Measurements from ENCODE around the gene CRKL. TPM values are rescaled to one million over a fixed set of nuclear protein-coding genes. Genes with fewer than 3 reads are reported as not detected.
"Not testable (repeated sequence)": the region's sequence is repeated elsewhere in the genome, so short reads cannot be mapped to it uniquely, and the experiment has no call there.

Gene CRKL
- total and polyA plus RNA-seq, 2 experiments from 2014 or later = 42.4 to 80.9 TPM

GRCh38 chr22:20937031-20937793 lies 20.0 kb downstream of the CRKL start:
- H3K27me3 ChIP-seq = no peaks in the 10 kb centered on the region
- H3K4me1 ChIP-seq (ENCODE audit: low read depth) = peaks cover 13% of the 10 kb centered on the region
- no peak for DNase-seq (ENCODE audit: low read depth in 1 of 2, low spot score in 1 of 2)
- no peak overlapping the region for H3K4me3 ChIP-seq
- H3K9me3 ChIP-seq (ENCODE audit: low read depth) = no peaks in the 10 kb centered on the region
- peak overlapping the region; percentile 65 for H3K27ac ChIP-seq
- TF ChIP-seq CTCF (IDR thresholded peaks at IDR 0.05; ENCODE audit: low read depth, low read length) = no peak
- peaks cover 19% of the 10 kb centered on the region for H3K36me3 ChIP-seq

- DNase-seq (ENCODE audit: low read depth in 1 of 2, low spot score in 1 of 2) = no peak
- no peak overlapping the region for H3K4me3 ChIP-seq
- peaks cover 13% of the 10 kb centered on the region for H3K4me1 ChIP-seq (ENCODE audit: low read depth)
- H3K36me3 ChIP-seq = peaks cover 19% of the 10 kb centered on the region
- TF ChIP-seq CTCF (IDR thresholded peaks at IDR 0.05; ENCODE audit: low read depth, low read length) = no peak
- H3K27ac ChIP-seq = peak overlapping the region; percentile 65
- no peaks in the 10 kb centered on the region for H3K9me3 ChIP-seq (ENCODE audit: low read depth)
- H3K27me3 ChIP-seq = no peaks in the 10 kb centered on the region
Observed at GRCh38 chr22:20937794-20938671, 20.8 kb downstream of the CRKL start.

- H3K9me3 ChIP-seq (ENCODE audit: low read depth); H3K27ac ChIP-seq; H3K4me3 ChIP-seq; DNase-seq (ENCODE audit: low read depth in 1 of 2, low spot score in 1 of 2); H3K27me3 ChIP-seq: not testable (repeated sequence)
- Histone ChIP-seq H3K36me3 (peaks cover 11% of the 10 kb centered on the region), H3K4me1 (ENCODE audit: low read depth) (peaks cover 13% of the 10 kb centered on the region)
Observed at GRCh38 chr22:20939457-20940185, 22.4 kb downstream of the CRKL start.

- Histone ChIP-seq H3K27me3 (no peaks in the 10 kb centered on the region), H3K4me1 (ENCODE audit: low read depth) (peaks cover 13% of the 10 kb centered on the region), H3K36me3 (peaks cover 7% of the 10 kb centered on the region), H3K9me3 (ENCODE audit: low read depth) (no peaks in the 10 kb centered on the region), H3K4me3 (no peak overlapping the region), H3K27ac (no peak overlapping the region)
- TF ChIP-seq CTCF (IDR thresholded peaks at IDR 0.05; ENCODE audit: low read depth, low read length) = no peak
- no peak for DNase-seq (ENCODE audit: low read depth in 1 of 2, low spot score in 1 of 2)
Observed at GRCh38 chr22:20940186-20940651, 23.0 kb downstream of the CRKL start.

- no peaks in the 10 kb centered on the region for H3K9me3 ChIP-seq (ENCODE audit: low read depth)
- TF ChIP-seq CTCF (IDR thresholded peaks at IDR 0.05; ENCODE audit: low read depth, low read length) = no peak
- H3K4me1 ChIP-seq (ENCODE audit: low read depth) = peaks cover 17% of the 10 kb centered on the region
- no peak overlapping the region for H3K4me3 ChIP-seq
- DNase-seq (ENCODE audit: low read depth in 1 of 2, low spot score in 1 of 2) = no peak
- H3K36me3 ChIP-seq = peaks cover 6% of the 10 kb centered on the region
- no peak overlapping the region for H3K27ac ChIP-seq
- H3K27me3 ChIP-seq = no peaks in the 10 kb centered on the region
Observed at GRCh38 chr22:20940904-20941385, 23.7 kb downstream of the CRKL start.

- H3K27ac ChIP-seq; DNase-seq (ENCODE audit: low read depth in 1 of 2, low spot score in 1 of 2); H3K27me3 ChIP-seq; H3K4me3 ChIP-seq; H3K9me3 ChIP-seq (ENCODE audit: low read depth); H3K36me3 ChIP-seq: not testable (repeated sequence)
- H3K4me1 ChIP-seq (ENCODE audit: low read depth) = peaks cover 16% of the 10 kb centered on the region
Observed at GRCh38 chr22:20942203-20942902, 25.1 kb downstream of the CRKL start.

All from cardiac muscle cell (in vitro differentiated cells and primary cell).